HG03354 (cell line): ENCODE data around the gene CLIP1.
A peak's percentile ranks its signal among the peaks of the same experiment; 100 is the strongest.
"Not testable (repeated sequence)": the region's sequence is repeated elsewhere in the genome, so short reads cannot be mapped to it uniquely, and the experiment has no call there.

Experiments
- ATAC-seq: cut with Tn5 transposase; IDR thresholded peaks from one replicate; pipeline ENCODE4 v1.9.1; 2021; ENCODE audit warnings: mild to moderate bottlenecking; ENCODE audit not compliant: unreplicated experiment, poor library complexity, severe bottlenecking

Gene CLIP1

DNA sequence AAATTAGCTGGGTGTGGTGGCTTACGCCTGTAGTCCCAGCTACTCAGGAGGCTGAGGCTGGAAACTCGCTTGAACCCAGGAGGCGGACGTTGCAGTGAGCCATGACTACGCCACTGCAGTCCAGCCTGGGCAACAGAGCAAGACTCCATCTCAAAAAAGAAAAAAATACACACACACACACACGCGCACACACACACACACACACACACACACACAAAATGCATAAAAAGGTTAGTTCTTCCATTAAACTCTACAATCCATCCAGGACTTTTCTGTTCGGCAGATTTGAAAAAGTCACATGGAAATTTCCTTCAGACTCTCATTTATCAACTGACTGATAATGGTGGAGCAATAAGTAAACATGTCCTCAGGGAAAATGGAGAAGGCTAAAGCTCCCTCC lies 147.0 kb downstream of the CLIP1 start:
- no peak for ATAC-seq

- peak; percentile 91 for ATAC-seq
Observed at GRCh38 chr12:122266230-122266901, 156.1 kb downstream of the CLIP1 start, which contains the start of gene VPS33A. Gene VPS33A, minus strand, starts transcription at chr12:122266494. Its CDS starts 86 bp downstream, at chr12:122266408.

DNA sequence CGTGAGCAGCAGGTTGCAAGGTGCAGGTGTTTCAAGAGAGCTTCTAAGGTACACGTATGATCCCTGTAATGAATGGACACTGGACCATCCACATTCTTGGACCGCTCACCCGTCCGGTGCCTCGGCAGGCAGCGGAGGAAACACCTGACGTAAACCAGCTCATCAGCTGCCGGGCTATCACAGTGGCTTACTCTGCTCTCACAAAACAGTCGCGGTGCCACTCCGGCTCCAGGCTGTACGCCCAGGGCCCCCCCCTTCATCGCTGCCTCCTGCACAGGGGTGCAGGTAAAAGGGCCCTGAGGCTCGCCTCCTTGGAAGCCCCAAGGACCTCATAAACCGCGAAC lies 156.6 kb downstream of the CLIP1 start:
- ATAC-seq = peak; percentile 40

DNA sequence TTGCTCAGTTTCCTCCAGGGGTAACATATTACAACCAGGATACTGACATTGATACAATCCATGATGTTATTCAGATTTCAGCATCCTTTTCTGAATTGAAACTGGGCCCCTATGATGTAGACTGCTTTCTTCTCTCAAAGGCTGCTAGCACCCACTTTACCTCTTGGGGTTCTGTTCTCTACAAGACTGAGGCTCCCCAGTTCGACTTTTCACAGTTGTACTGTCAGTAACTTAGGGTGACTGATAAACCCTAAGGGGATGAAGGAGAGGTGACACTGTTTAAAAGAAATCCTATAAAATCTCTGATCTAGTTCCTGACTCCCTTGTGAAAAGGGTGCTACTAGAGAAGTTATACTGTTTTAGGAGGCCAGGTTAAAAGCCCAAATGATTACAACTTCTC lies 157.0 kb downstream of the CLIP1 start:
- ATAC-seq = no peak

GRCh38 chr12:122260735-122261134 lies 161.7 kb downstream of the CLIP1 start:
- not testable (repeated sequence) for ATAC-seq

- ATAC-seq = not testable (repeated sequence)
Observed at GRCh38 chr12:122258939-122259338, 163.5 kb downstream of the CLIP1 start.

GRCh38 chr12:122258462-122258861 lies 164.0 kb downstream of the CLIP1 start:
- ATAC-seq = not testable (repeated sequence)

- no peak for ATAC-seq
Observed at GRCh38 chr12:122250536-122250935, 171.9 kb downstream of the CLIP1 start.

- no peak for ATAC-seq
Observed at GRCh38 chr12:122250047-122250446, 172.4 kb downstream of the CLIP1 start.

- ATAC-seq = no peak
Observed at GRCh38 chr12:122245553-122245952, 176.9 kb downstream of the CLIP1 start.

DNA sequence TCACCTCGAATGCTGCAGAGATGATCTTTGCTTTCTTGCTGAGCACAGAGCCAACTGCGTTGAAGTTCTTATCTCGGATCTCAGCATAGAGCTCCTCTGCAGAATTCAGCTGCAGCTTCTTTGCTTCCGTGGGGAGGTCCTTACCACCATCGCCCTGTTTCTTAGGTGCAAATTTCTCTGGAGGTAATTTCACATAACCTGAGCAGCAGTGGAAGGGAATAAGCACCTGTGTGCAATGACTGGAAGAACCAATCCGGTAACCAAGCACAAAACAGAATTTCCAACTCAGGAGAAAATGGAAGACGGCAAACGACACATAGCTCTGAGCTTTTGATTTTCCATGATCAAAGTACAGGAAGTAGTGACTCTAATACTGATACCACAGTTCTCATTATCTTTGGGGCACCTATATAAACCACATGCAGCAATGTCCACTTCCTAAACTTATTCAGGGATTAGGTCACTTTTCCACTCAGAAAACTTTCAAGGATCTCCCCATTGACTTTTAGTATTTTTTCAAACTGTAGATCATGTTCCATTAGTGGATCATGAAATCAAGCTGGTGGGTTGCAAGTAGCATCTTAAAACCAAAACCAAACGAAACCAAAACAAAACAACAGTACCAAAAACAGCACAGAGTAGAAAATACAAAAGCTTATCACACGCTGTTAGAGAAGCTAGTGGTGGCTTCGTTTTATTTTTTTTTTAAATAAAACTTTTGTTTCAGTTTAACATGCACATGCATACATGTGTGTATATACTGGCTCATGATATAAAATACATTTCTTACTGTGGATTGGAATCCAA lies 177.7 kb downstream of the CLIP1 start:
- no peak for ATAC-seq

- no peak for ATAC-seq
Observed at GRCh38 chr12:122243965-122244364, 178.5 kb downstream of the CLIP1 start.

GRCh38 chr12:122238861-122239260 lies 183.6 kb downstream of the CLIP1 start:
- ATAC-seq = no peak

GRCh38 chr12:122235741-122236140 lies 186.7 kb downstream of the CLIP1 start:
- no peak for ATAC-seq

GRCh38 chr12:122232691-122233090 lies 189.8 kb downstream of the CLIP1 start:
- no peak for ATAC-seq

- no peak for ATAC-seq
Observed at GRCh38 chr12:122230798-122231197, 191.7 kb downstream of the CLIP1 start.

DNA sequence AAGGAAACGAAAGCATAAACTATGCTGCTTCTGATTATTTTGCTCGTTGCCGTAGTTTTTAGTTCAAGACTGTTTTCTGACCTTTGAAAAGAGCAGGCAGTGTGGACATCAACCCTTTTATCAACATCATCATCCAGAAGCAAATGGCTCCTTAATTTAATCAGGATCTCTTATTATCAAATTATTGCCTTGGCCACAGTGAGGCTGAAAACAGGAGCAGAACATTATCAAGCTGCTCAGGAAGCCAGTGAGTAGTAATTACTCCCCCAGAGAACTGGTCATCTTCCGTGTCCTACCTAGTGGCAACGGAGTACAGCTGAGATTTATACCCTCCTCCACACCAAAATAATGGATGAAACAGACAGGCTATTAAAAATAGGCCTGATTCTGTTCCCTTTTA lies 194.4 kb downstream of the CLIP1 start:
- no peak for ATAC-seq

DNA sequence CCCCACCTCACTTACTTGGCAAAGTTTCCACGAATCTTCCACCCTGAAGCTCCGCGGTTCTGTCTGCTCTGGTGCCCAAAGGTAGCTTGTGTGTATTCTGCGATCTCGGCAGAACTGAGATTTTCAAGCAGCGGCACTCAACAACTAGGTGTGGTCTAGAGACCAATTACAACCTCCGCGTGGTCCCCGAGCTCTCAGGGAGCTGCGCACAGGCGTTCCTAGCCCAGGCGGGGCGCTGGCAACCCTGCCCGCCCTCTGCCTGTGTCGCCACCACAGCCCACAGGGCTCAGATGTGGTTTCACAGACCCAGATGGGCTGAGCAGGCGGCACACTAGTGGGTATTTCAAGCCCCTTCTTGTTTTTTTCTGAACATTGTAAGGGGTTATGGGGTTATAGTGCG lies 195.1 kb downstream of the CLIP1 start:
- ATAC-seq = no peak

GRCh38 chr12:122226366-122227125 lies 195.9 kb downstream of the CLIP1 start:
- ATAC-seq = no peak

DNA sequence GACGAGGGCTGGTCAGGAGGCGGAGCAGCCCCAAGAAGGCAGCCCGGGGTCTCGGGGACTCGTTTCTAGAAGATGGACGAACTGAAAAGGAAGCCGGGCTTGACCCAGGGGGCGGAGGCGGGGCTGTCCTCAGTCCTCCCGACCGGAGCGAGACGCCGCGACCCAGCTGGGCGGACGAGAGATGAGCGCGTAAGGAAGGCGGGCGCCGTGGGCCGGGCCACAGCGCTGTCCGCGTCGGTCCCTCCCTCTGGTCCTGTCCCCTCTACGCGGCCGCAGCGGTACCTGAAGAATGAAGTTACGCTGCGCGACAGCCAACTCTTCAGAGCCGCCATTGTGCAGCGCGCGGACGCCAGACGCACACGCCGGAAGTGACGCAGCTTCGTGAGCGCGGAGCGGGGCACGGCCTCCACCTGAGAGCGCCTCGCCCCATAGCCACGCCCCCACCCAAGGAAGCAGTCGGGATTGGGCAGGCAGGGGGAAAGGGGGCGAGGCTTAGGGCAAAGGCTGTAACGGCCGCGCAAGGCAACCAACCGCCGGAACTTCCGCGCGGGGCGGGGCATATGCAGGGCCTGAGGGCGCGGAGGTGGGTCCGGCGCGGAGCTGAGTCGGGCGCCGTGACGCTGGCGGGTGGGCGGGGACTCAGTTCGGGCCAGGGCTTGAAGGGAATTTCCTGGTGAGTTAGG lies 196.6 kb downstream of the CLIP1 start, which contains the start of gene DIABLO:
DIABLO (minus strand) TSS at position 370 of the 683 bp plus-strand sequence; CDS start at position 332, 38 bp downstream.
- ATAC-seq = peak; percentile 94
